Endometrial microvascular endothelial cells (primary cell): ENCODE results near the gene MARCKSL1. TPM values are rescaled to one million over a fixed set of nuclear protein-coding genes. Genes with fewer than 3 reads are reported as not detected.

ENCODE experiments used
- in situ Hi-C: cut with HindIII; loops from 2 replicates; pipeline ENCODE4 v1.10.0; 2017; ENCODE audit warnings: low sequenced_read_pairs, low pct_unique_long_range_greater_than_20kb; ENCODE audit errors: inconsistent ontology term
- total RNA-seq: library from RNA; depleted of rRNA; stranded (reverse); fragments of >200 nt; gene quantifications from one replicate; pipeline ENCODE4 v1.2.3, GENCODE V29; 2015; ENCODE audit errors: inconsistent ontology term

MARCKSL1 gene
- total RNA-seq, 1 donor from 2014 or later = 70.8 TPM

GRCh38 chr1:32335535-32335789, 571 bp downstream of the MARCKSL1 start:
- in situ Hi-C loops = no loop called here

- in situ Hi-C loops = no loop called here
Observed at GRCh38 chr1:32334864-32335534, 1.0 kb downstream of the MARCKSL1 start.

- in situ Hi-C loops = no loop called here
Observed at GRCh38 chr1:32334274-32334861, 1.7 kb downstream of the MARCKSL1 start.

DNA sequence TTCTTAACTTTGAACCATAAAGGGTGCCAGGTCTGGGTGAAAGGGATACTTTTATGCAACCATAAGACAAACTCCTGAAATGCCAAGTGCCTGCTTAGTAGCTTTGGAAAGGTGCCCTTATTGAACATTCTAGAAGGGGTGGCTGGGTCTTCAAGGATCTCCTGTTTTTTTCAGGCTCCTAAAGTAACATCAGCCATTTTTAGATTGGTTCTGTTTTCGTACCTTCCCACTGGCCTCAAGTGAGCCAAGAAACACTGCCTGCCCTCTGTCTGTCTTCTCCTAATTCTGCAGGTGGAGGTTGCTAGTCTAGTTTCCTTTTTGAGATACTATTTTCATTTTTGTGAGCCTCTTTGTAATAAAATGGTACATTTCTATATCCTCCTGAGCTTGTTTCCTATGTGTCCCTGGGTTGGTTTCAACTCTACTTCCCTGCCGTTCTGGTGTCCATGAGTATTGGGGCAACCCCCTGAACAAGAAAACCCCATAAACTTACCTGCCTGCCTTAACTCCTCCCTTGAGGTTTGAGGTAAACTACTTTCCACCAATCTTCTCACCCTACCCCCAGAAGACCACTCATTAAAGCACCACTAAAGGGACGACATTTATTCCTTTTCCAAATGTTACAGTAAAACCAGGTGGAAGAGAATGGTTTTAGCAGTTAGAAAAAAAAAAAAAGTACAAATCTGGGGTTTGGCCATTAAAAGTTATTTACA, 2.6 kb downstream of the MARCKSL1 start:
- in situ Hi-C loops = no loop called here

DNA sequence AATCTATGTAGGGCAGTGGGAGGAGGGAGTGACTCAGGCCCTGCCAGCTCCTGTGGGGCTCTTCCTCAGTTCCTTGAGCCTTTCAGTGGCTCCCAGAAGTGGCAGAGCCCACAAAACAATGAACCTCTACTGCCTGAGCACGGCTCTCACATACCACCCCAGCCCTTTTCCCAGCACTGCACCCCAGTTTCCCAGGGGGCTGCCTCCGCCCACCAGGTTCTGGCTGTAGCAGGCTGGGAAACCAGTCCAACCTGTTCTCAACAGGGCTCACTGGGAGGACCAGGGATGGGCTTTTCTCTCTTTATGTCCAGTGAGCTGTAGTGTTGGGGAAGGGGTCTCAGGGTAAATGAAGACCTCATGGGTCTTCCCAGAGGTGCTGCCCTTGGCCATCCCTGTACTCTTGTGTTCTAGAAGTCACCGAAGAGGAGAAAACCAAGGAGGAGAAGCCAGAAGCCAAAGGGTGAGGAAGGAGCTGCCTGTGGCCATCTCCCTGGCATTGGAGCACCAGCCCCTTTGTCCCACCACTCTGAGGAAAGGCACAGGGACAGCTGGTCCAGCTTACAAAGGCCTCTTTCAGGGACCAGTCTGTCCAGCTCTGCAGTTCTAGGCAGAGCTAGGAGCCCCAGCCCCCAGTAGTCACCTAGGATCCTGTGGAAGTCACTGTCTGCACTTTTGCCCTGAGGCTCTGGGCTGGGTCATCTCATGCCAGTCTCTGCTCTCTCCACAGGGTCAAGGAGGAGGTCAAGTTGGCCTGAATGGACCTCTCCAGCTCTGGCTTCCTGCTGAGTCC, 3.5 kb downstream of the MARCKSL1 start:
- in situ Hi-C loops = no loop called here

GRCh38 chr1:32331549-32331948, 4.5 kb downstream of the MARCKSL1 start:
- in situ Hi-C loops = no loop called here

GRCh38 chr1:32330558-32331151, 5.4 kb downstream of the MARCKSL1 start:
- in situ Hi-C loops = no loop called here

DNA sequence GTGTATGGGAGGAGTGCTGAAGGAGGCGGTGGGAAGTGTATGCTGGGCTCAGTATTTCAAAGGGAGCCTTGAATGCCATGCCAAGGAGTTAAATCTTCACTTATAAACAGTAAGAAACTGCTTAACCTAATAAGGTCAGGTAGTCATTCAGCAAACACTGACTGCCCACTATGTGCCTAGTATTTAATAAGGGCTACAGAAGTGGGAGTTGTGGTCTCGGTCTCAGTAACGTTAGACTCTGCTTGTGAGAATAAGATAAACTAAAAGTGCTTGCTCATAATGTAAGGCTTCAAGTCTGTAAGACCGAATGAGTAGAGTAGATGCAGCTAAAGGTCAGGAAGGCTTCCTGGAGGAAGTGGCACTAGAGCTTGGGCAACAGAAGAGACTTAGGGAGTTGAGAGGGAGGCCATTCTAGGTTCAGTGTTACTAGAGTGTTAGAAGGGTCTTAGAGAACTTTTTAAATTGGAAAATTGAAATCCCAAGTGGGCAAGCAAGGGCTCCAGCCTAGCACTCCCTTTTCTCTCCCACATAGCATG, 6.0 kb downstream of the MARCKSL1 start:
- in situ Hi-C loops = loop anchor here (10.0 kb wide), 1 partner anchor 85 kb away; the partner anchor contains the start of gene FAM167B

- in situ Hi-C loops = loop anchor here (10.0 kb wide), 1 partner anchor 82 kb away; the partner anchor contains the start of gene FAM167B
Observed at GRCh38 chr1:32327204-32327603, 8.8 kb downstream of the MARCKSL1 start.

- in situ Hi-C loops = loop anchor here (10.0 kb wide), 1 partner anchor 77 kb away; the partner anchor contains the start of gene FAM167B
Observed at GRCh38 chr1:32321712-32322291, 14.2 kb downstream of the MARCKSL1 start.

- in situ Hi-C loops = no loop called here
Observed at GRCh38 chr1:32318127-32318869, 17.7 kb downstream of the MARCKSL1 start.

DNA sequence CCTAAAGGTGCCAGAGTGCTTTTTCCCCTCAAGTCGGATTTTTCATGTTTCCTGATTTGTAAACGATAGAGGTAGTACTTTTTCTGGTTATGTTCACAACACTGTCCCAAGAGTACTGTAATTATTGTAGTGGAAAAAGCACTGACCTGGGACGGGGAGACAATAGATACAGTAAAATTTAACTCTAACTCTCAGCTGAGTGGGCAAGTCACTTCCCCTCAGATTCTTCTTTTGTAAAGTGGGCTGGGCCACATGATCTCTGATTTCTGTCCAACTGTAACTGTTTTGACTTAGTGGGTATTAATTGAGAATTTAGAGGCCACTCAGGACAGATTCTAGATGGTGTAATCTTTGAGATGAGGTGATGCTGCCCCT, 19.1 kb downstream of the MARCKSL1 start:
- in situ Hi-C loops = no loop called here

DNA sequence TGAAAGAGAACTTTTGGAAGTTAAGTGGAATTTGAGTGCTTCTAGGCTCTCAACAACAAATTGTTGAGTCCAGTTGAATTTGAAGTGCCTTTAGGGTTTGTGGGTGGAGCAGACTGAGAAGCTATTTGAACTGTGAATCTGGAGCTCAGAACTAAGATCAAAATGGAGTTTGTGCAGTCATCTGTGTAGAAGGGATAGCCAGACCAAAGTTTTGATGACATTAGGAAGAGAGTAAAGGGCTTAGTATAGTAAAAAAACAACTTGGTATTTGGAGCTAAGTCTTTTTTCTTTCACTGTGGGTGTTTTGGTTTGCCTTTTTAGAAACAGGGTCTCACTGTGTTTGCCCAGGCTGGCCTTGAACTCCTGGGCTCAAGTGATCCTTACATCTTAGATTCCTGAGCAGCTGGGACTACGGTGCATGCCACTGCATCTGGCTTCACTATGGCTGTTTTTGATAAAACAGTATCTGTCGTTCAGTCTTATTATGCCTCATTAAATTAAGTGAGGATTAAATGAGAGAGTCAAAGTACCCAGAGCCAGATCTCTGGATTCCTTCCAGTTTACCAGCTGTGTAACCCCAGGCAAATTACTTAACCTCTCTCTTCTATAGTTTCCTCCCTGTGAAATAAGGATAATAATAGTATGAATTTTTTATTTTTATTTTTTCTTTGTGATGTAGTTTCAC, 24.2 kb downstream of the MARCKSL1 start:
- in situ Hi-C loops = no loop called here

DNA sequence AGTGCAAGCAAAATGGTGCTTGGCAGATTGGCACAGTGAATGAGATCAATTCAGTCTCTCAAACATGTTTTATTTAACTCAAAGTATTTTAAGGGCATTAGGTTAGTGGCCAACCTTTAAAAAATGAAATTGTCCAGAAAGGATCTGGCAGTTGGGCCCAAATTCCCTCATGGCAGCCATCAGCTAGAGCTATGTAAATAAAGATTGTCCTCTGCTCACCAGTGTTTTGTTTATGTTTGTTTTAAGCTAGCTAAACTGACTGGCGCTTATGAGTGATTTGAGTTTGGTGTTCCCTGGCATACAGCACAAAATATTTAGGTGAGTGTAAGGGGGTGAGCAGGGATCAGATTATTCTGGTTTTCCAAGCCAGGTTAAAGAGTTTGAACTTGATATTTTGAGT, 26.1 kb downstream of the MARCKSL1 start:
- in situ Hi-C loops = no loop called here

DNA sequence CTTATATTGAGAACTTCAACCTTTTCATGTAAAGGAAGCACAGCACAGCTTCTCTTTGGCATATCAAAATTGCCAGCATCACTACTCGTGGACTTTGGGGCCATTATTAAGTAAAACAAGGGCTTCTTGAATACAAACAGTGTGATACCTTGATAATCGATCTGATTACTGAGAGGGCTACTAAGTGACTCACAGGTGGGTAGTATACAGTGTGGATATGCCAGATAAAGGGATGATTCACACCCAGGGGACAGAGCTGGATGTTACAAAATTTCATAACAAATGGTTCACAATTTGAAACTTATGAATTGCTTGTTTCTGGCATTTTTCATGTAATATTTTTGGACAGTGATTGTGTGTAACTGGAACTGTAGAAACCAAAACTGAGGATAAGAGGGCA, 28.7 kb downstream of the MARCKSL1 start:
- in situ Hi-C loops = no loop called here

DNA sequence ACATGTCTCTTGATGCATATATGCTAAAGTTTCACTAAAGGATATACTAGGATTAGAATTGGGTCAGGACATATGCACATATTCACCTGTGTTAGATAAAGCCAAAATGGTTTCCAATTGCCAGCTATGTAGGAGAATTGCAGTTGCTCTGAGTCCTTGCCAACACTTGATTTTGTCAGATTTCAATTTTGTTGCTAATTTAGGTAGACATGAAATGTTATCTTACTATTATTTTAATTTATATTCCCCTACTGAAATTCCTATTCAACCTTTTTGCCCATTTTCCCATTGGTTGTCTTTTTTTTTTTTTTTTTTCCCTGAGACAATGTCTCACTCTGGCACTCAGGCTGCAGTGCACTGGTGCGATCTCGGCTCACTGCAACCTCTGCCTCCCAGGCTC, 30.7 kb downstream of the MARCKSL1 start:
- in situ Hi-C loops = no loop called here

- in situ Hi-C loops = no loop called here
Observed at GRCh38 chr1:32303997-32304622, 31.9 kb downstream of the MARCKSL1 start.
